WERI-Rb-1 (cell line): ENCODE measurements around the gene ARMC7.

Experiments used
- DNase-seq: peaks from one replicate; pipeline ENCODE4 v3.0.0-alpha.2; 2020
- H3K27ac ChIP-seq: fragments of 250-450 bp; sonication (Bioruptor Pico); 2 replicates; pipeline ENCODE4 v1.5.1; 2020; ENCODE audit warnings: mild to moderate bottlenecking, moderate library complexity
- H3K27me3 ChIP-seq: fragments of 250-450 bp; sonication (Bioruptor Pico); 2 replicates; pipeline ENCODE4 v1.5.1; 2021; ENCODE audit warnings: mild to moderate bottlenecking, low read depth, moderate library complexity; ENCODE audit not compliant: insufficient read depth, severe bottlenecking
- H3K36me3 ChIP-seq: fragments of 250-450 bp; sonication (Bioruptor Pico); 2 replicates; pipeline ENCODE4 v1.5.1; 2020; ENCODE audit warnings: mild to moderate bottlenecking, moderate library complexity
- H3K4me3 ChIP-seq: 2 replicates; pipeline ENCODE4 v1.5.1; 2011; ENCODE audit warnings: low read depth, mild to moderate bottlenecking, control low read depth, low read length
- H3K9me3 ChIP-seq: fragments of 250-450 bp; sonication (Bioruptor Pico); 2 replicates; pipeline ENCODE4 v1.5.1; 2021; ENCODE audit warnings: mild to moderate bottlenecking, moderate library complexity; ENCODE audit not compliant: severe bottlenecking
- CTCF ChIP-seq: IDR thresholded peaks from 2 replicates; pipeline ENCODE4 v1.5.1; 2011; ENCODE audit warnings: low read depth, mild to moderate bottlenecking, control low read depth, inconsistent platforms, low read length

Gene ARMC7

GRCh38 chr17:75138519-75138918 lies 28.8 kb downstream of the ARMC7 start:
- H3K36me3 ChIP-seq: peaks cover 87% of the 10 kb centered on the region
- no peak overlapping the region for H3K4me3 ChIP-seq
- no peak overlapping the region for H3K27ac ChIP-seq
- TF ChIP-seq CTCF: no peak
- DNase-seq: no peak
- H3K27me3 ChIP-seq: no peaks in the 10 kb centered on the region
- H3K9me3 ChIP-seq: no peaks in the 10 kb centered on the region

GRCh38 chr17:75142236-75142971 lies 32.6 kb downstream of the ARMC7 start:
- H3K36me3 ChIP-seq: peaks cover 95% of the 10 kb centered on the region
- H3K27me3 ChIP-seq: no peaks in the 10 kb centered on the region
- H3K4me3 ChIP-seq: no peak overlapping the region
- DNase-seq: peak; percentile 47
- TF ChIP-seq CTCF: 0 out of 2 replicates have a peak, but pooled peaks have one; percentile 2
- 0 out of 2 replicates have a peak overlapping the region, but pooled peaks have one; percentile 9 for H3K27ac ChIP-seq
- no peaks in the 10 kb centered on the region for H3K9me3 ChIP-seq

- Histone ChIP-seq H3K4me3 (no peak overlapping the region), H3K27me3 (no peaks in the 10 kb centered on the region), H3K27ac (no peak overlapping the region), H3K36me3 (peaks cover 95% of the 10 kb centered on the region), H3K9me3 (no peaks in the 10 kb centered on the region)
- no peak for TF ChIP-seq CTCF
- DNase-seq: no peak
Measured at GRCh38 chr17:75144816-75145512, 35.2 kb downstream of the ARMC7 start.

GRCh38 chr17:75146592-75146991 lies 36.8 kb downstream of the ARMC7 start:
- no peak for DNase-seq
- Histone ChIP-seq H3K27ac (no peak overlapping the region), H3K9me3 (no peaks in the 10 kb centered on the region), H3K27me3 (no peaks in the 10 kb centered on the region), H3K4me3 (no peak overlapping the region), H3K36me3 (peaks cover 87% of the 10 kb centered on the region)
- TF ChIP-seq CTCF: no peak

DNA sequence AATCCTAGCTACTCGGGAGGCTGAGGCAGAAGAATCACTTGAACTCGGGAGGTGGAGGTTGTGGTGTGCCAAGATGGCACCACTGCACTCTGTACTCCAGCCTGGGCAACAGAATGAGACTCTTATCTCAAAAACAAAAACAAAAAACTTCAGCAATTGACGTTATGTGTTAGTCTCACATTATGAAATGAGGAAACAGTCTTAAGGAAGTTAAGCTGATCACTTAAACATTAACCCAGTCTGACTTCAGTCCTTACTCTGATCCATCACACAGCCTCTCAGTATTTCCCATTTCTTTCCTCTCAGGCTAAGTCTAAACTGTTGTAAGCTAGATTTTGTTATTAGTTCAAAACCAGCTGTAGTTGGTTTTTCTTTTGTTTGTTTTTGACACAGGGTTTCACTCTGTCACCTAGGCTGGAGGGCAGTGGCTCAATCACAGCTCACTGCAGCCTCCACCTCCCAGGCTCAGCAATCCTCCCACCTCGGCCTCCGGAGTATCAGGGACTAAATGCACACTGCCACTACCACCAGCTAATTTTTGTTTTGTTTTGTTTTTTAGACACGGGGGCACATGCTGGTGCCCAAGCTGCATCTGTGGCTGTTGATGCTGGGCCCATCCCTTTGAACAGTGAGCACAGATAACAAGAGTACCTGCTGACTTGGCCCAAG lies 38.2 kb downstream of the ARMC7 start:
- Histone ChIP-seq H3K4me3 (no peak overlapping the region), H3K27ac (no peak overlapping the region), H3K27me3 (no peaks in the 10 kb centered on the region), H3K36me3 (peaks cover 85% of the 10 kb centered on the region), H3K9me3 (no peaks in the 10 kb centered on the region)
- TF ChIP-seq CTCF: no peak
- DNase-seq: no peak
